GM23338 (cell line): ENCODE data around the gene IL24. TPM values are rescaled to one million over a fixed set of nuclear protein-coding genes. Genes with fewer than 3 reads are reported as not detected.

Experiments
- ATAC-seq: fragments of 200-7000 bp; cut with Tn5 transposase; 3 replicates; pipeline ENCODE4 v1.9.1; 2020
- DNase-seq: peaks from one replicate; pipeline ENCODE4 v3.0.0-alpha.2; 2015; ENCODE audit warnings: low spot score
- H2AFZ ChIP-seq: fragments of 200-600 bp; sonication (generic); 2 replicates; pipeline ENCODE4 v1.8.0; 2016; ENCODE audit warnings: antibody characterized with exemption, mild to moderate bottlenecking, moderate library complexity
- H3F3A ChIP-seq: fragments of 200-600 bp; sonication (generic); replicated peaks from 2 replicates; pipeline ENCODE4 v1.8.0; 2017; ENCODE audit warnings: antibody characterized with exemption, mixed run types, low read depth
- H3K27ac ChIP-seq: fragments of 200-600 bp; sonication (generic); 2 replicates; pipeline ENCODE4 v1.6.1; 2016; ENCODE audit warnings: low read depth
- H3K27me3 ChIP-seq: fragments of 200-600 bp; sonication (generic); 2 replicates; pipeline ENCODE4 v1.8.0; 2016; ENCODE audit warnings: mild to moderate bottlenecking, mixed run types, moderate library complexity; ENCODE audit not compliant: insufficient read depth
- H3K36me3 ChIP-seq: fragments of 200-600 bp; sonication (generic); 2 replicates; pipeline ENCODE4 v1.8.0; 2016; ENCODE audit warnings: mild to moderate bottlenecking; ENCODE audit not compliant: insufficient read depth
- H3K4me1 ChIP-seq: fragments of 200-600 bp; sonication (generic); 2 replicates; pipeline ENCODE4 v1.8.0; 2016; ENCODE audit warnings: mild to moderate bottlenecking, moderate library complexity; ENCODE audit not compliant: insufficient read depth
- H3K4me2 ChIP-seq: fragments of 200-600 bp; sonication (generic); 2 replicates; pipeline ENCODE4 v1.7.1; 2017; ENCODE audit warnings: mixed run types
- H3K4me3 ChIP-seq: fragments of 200-600 bp; sonication (generic); 2 replicates; pipeline ENCODE4 v1.6.1; 2016; ENCODE audit warnings: mixed run types
- H3K79me2 ChIP-seq: fragments of 200-600 bp; sonication (generic); replicated peaks from 2 replicates; pipeline ENCODE4 v1.8.0; 2017; ENCODE audit warnings: mild to moderate bottlenecking; ENCODE audit not compliant: insufficient read depth
- H3K9me2 ChIP-seq: fragments of 200-600 bp; sonication (generic); 2 replicates; pipeline ENCODE4 v1.8.0; 2017; ENCODE audit not compliant: insufficient read depth
- H4K20me1 ChIP-seq: fragments of 200-600 bp; sonication (generic); replicated peaks from 2 replicates; pipeline ENCODE4 v1.8.0; 2017; ENCODE audit warnings: mild to moderate bottlenecking; ENCODE audit not compliant: insufficient read depth
- H3K27ac Mint-ChIP-seq: 2 replicates; pipeline ENCODE4 v1.8.0; 2020; ENCODE audit warnings: inconsistent platforms, mild to moderate bottlenecking, moderate library complexity, mixed read lengths
- H3K27me3 Mint-ChIP-seq: 3 replicates; pipeline ENCODE4 v1.8.0; 2022; ENCODE audit warnings: low read depth, mild to moderate bottlenecking, moderate library complexity, mixed read lengths, inconsistent platforms; ENCODE audit not compliant: insufficient read depth, poor library complexity
- H3K36me3 Mint-ChIP-seq: 3 replicates; pipeline ENCODE4 v1.8.0; 2021; ENCODE audit warnings: low read depth, mild to moderate bottlenecking, inconsistent platforms, moderate library complexity, mixed read lengths
- H3K4me1 Mint-ChIP-seq: 3 replicates; pipeline ENCODE4 v1.8.0; 2020; ENCODE audit warnings: mild to moderate bottlenecking, inconsistent platforms, mixed read lengths
- H3K4me3 Mint-ChIP-seq: 3 replicates; pipeline ENCODE4 v1.8.0; 2021; ENCODE audit warnings: moderate library complexity, mild to moderate bottlenecking, inconsistent platforms, mixed read lengths
- H3K9me3 Mint-ChIP-seq: 3 replicates; pipeline ENCODE4 v1.8.0; 2020; ENCODE audit warnings: moderate library complexity, mild to moderate bottlenecking, inconsistent platforms, mixed read lengths
- EZH2phosphoT487 ChIP-seq: fragments of 200-600 bp; sonication (generic); IDR thresholded peaks from one replicate; pipeline ENCODE4 v1.8.1; 2018; ENCODE audit warnings: antibody characterized with exemption; ENCODE audit not compliant: unreplicated experiment
- NANOG ChIP-seq: IDR thresholded peaks from 2 replicates; pipeline ENCODE4 v1.6.1; 2016; ENCODE audit warnings: antibody characterized with exemption, borderline replicate concordance
- POLR2AphosphoS5 ChIP-seq: IDR thresholded peaks from 2 replicates; pipeline ENCODE4 v1.6.1; 2016; ENCODE audit warnings: antibody characterized with exemption, low read depth
- STAT1 ChIP-seq: IDR thresholded peaks from one replicate; pipeline ENCODE4 v1.6.1; 2016; ENCODE audit warnings: antibody characterized with exemption; ENCODE audit not compliant: unreplicated experiment
- ZNF114 ChIP-seq: fragments of 250-450 bp; sonication (Bioruptor Pico); IDR thresholded peaks from 2 replicates; pipeline ENCODE4 v1.5.0; 2020; ENCODE audit warnings: mild to moderate bottlenecking, moderate library complexity
- ZNF331 ChIP-seq: fragments of 250-450 bp; sonication (Bioruptor Pico); IDR thresholded peaks from 2 replicates; pipeline ENCODE4 v1.5.0; 2020; ENCODE audit warnings: low read depth, mild to moderate bottlenecking, moderate library complexity
- polyA plus RNA-seq: library from polyadenylated mRNA; unstranded; fragments of >200 nt; fragmentation: Nextera tagmentation; extraction: Ambion mirVana; gene quantifications from 2 replicates; pipeline ENCODE4 v1.2.1, GENCODE V29; 2016
- total RNA-seq: library from RNA; depleted of rRNA; stranded (reverse); fragments of >200 nt; shearing (Covaris generic); gene quantifications from 2 replicates; pipeline ENCODE4 v1.2.3, GENCODE V29; 2014
- TF ChIP-seq, protein P1 (sequence below), 2 experiments: fragments of 200-600 bp in 1 of 2; sonication (generic) in 1 of 2; conservative IDR thresholded peaks; 2 replicates each; pipeline versions ENCODE4 v1.5.1 to v1.6.1; 2016 to 2017; ENCODE audit warnings: antibody characterized with exemption in 2 of 2, low read depth in 2 of 2, mild to moderate bottlenecking in 2 of 2, moderate library complexity in 1 of 2
- TF ChIP-seq, protein P2 (sequence below): IDR thresholded peaks from one replicate; pipeline ENCODE4 v1.6.1; 2018; ENCODE audit warnings: antibody characterized with exemption; ENCODE audit not compliant: unreplicated experiment
- TF ChIP-seq, protein P3 (sequence below): IDR thresholded peaks from 2 replicates; pipeline ENCODE4 v1.6.1; 2016; ENCODE audit warnings: antibody characterized with exemption

IL24 gene
- total and polyA plus RNA-seq, 2 experiments from 2014 or later, result not detected

DNA sequence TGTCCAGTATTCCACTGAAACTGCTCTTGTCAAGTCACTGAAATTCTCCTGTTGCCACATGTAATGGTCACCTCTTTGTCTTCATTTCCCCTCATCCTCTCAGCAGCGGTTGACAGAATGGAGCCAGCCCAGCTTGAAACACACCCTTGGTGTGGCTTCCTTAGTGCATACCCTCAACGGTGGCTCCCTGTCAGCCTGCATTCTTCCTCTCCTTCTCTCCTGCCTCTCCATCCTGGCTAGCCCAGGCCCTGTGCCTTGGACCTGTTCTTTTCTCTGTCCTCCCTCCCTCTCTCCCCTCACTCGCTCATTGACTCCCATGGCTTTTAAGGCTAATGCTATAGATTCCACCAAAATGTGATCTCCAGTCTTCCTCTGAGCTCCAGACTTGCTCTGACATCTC, 20.8 kb downstream of the IL24 start:
- Mint-ChIP-seq H3K9me3 (no peaks in the 10 kb centered on the region), H3K27ac (no peak overlapping the region), H3K36me3 (no peaks in the 10 kb centered on the region), H3K27me3 (peaks cover 7% of the 10 kb centered on the region), H3K4me3 (no peak overlapping the region), H3K4me1 (no peaks in the 10 kb centered on the region)
- Histone ChIP-seq H3K4me1 (no peaks in the 10 kb centered on the region), H3K4me3 (no peak overlapping the region), H4K20me1 (no peaks in the 10 kb centered on the region), H3K79me2 (no peaks in the 10 kb centered on the region), H3K27ac (no peak overlapping the region), H3K4me2 (no peak overlapping the region), H2AFZ (no peak overlapping the region), H3F3A (no peaks in the 10 kb centered on the region), H3K36me3 (no peaks in the 10 kb centered on the region), H3K27me3 (no peaks in the 10 kb centered on the region), H3K9me2 (no peaks in the 10 kb centered on the region)
- ATAC-seq (no peak), DNase-seq (no peak)
- TF ChIP-seq, protein P1, sequence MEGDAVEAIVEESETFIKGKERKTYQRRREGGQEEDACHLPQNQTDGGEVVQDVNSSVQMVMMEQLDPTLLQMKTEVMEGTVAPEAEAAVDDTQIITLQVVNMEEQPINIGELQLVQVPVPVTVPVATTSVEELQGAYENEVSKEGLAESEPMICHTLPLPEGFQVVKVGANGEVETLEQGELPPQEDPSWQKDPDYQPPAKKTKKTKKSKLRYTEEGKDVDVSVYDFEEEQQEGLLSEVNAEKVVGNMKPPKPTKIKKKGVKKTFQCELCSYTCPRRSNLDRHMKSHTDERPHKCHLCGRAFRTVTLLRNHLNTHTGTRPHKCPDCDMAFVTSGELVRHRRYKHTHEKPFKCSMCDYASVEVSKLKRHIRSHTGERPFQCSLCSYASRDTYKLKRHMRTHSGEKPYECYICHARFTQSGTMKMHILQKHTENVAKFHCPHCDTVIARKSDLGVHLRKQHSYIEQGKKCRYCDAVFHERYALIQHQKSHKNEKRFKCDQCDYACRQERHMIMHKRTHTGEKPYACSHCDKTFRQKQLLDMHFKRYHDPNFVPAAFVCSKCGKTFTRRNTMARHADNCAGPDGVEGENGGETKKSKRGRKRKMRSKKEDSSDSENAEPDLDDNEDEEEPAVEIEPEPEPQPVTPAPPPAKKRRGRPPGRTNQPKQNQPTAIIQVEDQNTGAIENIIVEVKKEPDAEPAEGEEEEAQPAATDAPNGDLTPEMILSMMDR (conservative IDR thresholded peaks at IDR 0.05; ENCODE audit: low read depth in 2 of 2), result no peak
- no peak for TF ChIP-seq STAT1
- TF ChIP-seq NANOG, result no peak
- no peak for TF ChIP-seq POLR2AphosphoS5
- TF ChIP-seq ZNF114 (CRISPR knock-in tag), result no peak

DNA sequence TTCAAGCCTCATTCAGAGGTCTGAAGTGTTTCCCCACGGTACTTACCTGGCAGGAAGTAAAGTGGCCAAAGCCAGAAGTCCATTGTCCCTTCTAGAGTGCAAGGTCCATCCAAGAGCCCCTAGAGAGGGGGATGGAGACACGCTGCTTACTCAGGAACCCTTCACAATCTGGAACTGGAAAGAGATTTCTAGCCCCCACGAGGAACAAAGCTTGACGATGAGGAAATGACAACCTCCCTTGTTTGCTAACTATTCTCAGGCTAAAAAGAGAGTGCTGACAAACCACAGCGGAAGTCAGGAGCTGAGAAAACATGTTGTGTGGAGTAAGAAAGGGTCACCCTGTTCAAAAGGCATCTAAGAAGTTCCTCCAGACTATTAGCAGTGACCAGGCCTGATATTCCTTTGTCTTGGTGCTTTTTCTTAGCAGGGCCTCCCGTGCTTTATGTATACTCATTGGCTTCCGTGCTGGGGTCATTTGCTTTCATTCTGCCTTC, 24.6 kb downstream of the IL24 start, which contains the start of gene FCMR:
Gene FCMR (minus strand): TSS at position 170 of the 494 bp plus-strand sequence. CDS start 87 bp downstream, at position 83.
- Histone ChIP-seq H3K27ac (no peak within 1 kb of the TSS), H3K9me2 (no peaks in the 10 kb centered on the region), H2AFZ (no peak within 1 kb of the TSS), H3K79me2 (no peaks in the 10 kb centered on the region), H3K4me2 (no peak within 1 kb of the TSS), H3F3A (no peaks in the 10 kb centered on the region), H3K4me1 (no peaks in the 10 kb centered on the region), H3K4me3 (no peak within 1 kb of the TSS), H3K27me3 (no peaks in the 10 kb centered on the region), H4K20me1 (no peaks in the 10 kb centered on the region), H3K36me3 (no peaks in the 10 kb centered on the region)
- peaks cover 2% of the 10 kb centered on the region for H3K27me3 Mint-ChIP-seq
- H3K4me3 Mint-ChIP-seq, result no peak within 1 kb of the TSS
- no peaks in the 10 kb centered on the region for H3K4me1 Mint-ChIP-seq
- no peak for DNase-seq
- no peaks in the 10 kb centered on the region for H3K9me3 Mint-ChIP-seq
- H3K36me3 Mint-ChIP-seq, result no peaks in the 10 kb centered on the region
- no peak for ATAC-seq
- no peak within 1 kb of the TSS for H3K27ac Mint-ChIP-seq
- no peak for TF ChIP-seq EZH2phosphoT487
- TF ChIP-seq, protein P1 (conservative IDR thresholded peaks at IDR 0.05; ENCODE audit: low read depth in 2 of 2), result no peak
- no peak for TF ChIP-seq NANOG
- TF ChIP-seq ZNF114 (CRISPR knock-in tag), result no peak
- TF ChIP-seq ZNF331 (CRISPR knock-in tag), result no peak
- TF ChIP-seq, protein P2, sequence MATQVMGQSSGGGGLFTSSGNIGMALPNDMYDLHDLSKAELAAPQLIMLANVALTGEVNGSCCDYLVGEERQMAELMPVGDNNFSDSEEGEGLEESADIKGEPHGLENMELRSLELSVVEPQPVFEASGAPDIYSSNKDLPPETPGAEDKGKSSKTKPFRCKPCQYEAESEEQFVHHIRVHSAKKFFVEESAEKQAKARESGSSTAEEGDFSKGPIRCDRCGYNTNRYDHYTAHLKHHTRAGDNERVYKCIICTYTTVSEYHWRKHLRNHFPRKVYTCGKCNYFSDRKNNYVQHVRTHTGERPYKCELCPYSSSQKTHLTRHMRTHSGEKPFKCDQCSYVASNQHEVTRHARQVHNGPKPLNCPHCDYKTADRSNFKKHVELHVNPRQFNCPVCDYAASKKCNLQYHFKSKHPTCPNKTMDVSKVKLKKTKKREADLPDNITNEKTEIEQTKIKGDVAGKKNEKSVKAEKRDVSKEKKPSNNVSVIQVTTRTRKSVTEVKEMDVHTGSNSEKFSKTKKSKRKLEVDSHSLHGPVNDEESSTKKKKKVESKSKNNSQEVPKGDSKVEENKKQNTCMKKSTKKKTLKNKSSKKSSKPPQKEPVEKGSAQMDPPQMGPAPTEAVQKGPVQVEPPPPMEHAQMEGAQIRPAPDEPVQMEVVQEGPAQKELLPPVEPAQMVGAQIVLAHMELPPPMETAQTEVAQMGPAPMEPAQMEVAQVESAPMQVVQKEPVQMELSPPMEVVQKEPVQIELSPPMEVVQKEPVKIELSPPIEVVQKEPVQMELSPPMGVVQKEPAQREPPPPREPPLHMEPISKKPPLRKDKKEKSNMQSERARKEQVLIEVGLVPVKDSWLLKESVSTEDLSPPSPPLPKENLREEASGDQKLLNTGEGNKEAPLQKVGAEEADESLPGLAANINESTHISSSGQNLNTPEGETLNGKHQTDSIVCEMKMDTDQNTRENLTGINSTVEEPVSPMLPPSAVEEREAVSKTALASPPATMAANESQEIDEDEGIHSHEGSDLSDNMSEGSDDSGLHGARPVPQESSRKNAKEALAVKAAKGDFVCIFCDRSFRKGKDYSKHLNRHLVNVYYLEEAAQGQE, result no peak
- no peak for TF ChIP-seq STAT1
- TF ChIP-seq, protein P3, sequence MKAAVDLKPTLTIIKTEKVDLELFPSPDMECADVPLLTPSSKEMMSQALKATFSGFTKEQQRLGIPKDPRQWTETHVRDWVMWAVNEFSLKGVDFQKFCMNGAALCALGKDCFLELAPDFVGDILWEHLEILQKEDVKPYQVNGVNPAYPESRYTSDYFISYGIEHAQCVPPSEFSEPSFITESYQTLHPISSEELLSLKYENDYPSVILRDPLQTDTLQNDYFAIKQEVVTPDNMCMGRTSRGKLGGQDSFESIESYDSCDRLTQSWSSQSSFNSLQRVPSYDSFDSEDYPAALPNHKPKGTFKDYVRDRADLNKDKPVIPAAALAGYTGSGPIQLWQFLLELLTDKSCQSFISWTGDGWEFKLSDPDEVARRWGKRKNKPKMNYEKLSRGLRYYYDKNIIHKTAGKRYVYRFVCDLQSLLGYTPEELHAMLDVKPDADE, result no peak
